Upper lobe of left lung (tissue), 4 donors: ENCODE measurements around the gene CALML6.

Source experiments
- EP300 ChIP-seq, 4 donors: sonication (generic); formaldehyde crosslinking; IDR thresholded peaks; one replicate each; pipeline ENCODE4 v1.5.1; 2017; ENCODE audit warnings: antibody characterized with exemption in 4 of 4, control low read depth in 2 of 4
- POLR2A ChIP-seq, 4 donors: fragments of 450-650 bp; IDR thresholded peaks; one replicate each; pipeline ENCODE4 v1.5.1; 2016 to 2017; ENCODE audit warnings: antibody characterized with exemption in 4 of 4, mild to moderate bottlenecking in 2 of 4
- TF ChIP-seq, protein P1 (sequence below), 6 experiments: fragments of 450-650 bp in 4 of 6; fragments of 200-600 bp in 2 of 6; sonication (generic) in 2 of 6; IDR thresholded peaks; one replicate each; pipeline ENCODE4 v1.5.1; 2016 to 2019; ENCODE audit warnings: antibody characterized with exemption in 6 of 6

DNA sequence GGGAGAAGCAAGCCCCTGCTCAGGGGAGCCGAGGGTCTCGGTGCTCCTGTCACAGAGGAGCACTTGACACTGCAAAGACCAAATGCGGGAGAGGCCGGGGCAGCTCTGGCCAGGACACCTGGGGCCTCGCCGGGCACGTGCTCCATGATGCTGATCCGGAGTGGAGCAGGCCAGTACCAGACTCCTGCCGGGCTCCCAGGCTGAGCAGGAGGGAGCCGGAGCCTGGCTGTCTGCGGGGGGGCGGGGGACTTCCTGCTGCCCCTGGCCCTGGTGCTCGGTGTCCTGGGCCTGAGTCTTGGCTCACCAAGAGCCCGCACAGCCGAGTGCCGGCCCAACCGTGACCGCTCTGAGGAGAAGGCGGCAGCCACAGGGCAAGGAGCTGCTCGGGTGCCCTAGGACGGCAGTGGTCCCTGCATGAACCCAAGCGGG is 42.5 kb downstream of the CALML6 start:
- TF ChIP-seq, protein P1, sequence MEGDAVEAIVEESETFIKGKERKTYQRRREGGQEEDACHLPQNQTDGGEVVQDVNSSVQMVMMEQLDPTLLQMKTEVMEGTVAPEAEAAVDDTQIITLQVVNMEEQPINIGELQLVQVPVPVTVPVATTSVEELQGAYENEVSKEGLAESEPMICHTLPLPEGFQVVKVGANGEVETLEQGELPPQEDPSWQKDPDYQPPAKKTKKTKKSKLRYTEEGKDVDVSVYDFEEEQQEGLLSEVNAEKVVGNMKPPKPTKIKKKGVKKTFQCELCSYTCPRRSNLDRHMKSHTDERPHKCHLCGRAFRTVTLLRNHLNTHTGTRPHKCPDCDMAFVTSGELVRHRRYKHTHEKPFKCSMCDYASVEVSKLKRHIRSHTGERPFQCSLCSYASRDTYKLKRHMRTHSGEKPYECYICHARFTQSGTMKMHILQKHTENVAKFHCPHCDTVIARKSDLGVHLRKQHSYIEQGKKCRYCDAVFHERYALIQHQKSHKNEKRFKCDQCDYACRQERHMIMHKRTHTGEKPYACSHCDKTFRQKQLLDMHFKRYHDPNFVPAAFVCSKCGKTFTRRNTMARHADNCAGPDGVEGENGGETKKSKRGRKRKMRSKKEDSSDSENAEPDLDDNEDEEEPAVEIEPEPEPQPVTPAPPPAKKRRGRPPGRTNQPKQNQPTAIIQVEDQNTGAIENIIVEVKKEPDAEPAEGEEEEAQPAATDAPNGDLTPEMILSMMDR (IDR thresholded peaks at IDR 0.05), result no peak
- TF ChIP-seq EP300 (IDR thresholded peaks at IDR 0.05) (no peak), POLR2A (IDR thresholded peaks at IDR 0.05) (no peak)
